HG03039 (cell line): ENCODE results near the gene GULP1.

Source experiments
- ATAC-seq: cut with Tn5 transposase; IDR thresholded peaks from one replicate; pipeline ENCODE4 v1.9.1; 2021; ENCODE audit warnings: mild to moderate bottlenecking, moderate library complexity; ENCODE audit not compliant: unreplicated experiment

The GULP1 gene

GRCh38 chr2:188365058-188365641 is 73.5 kb downstream of the GULP1 start:
- ATAC-seq, result no peak

GRCh38 chr2:188367164-188367563 is 75.5 kb downstream of the GULP1 start:
- ATAC-seq, result no peak

GRCh38 chr2:188369365-188369764 is 77.7 kb downstream of the GULP1 start:
- peak; percentile 82 for ATAC-seq

GRCh38 chr2:188378371-188378950 is 86.8 kb downstream of the GULP1 start:
- no peak for ATAC-seq

GRCh38 chr2:188379748-188380147 is 88.1 kb downstream of the GULP1 start:
- no peak for ATAC-seq

GRCh38 chr2:188380280-188380679 is 88.6 kb downstream of the GULP1 start:
- ATAC-seq, result no peak

- ATAC-seq, result no peak
These were observed 89.9 kb downstream of the GULP1 start for GRCh38 chr2:188381614-188382013.

GRCh38 chr2:188382107-188382506 is 90.4 kb downstream of the GULP1 start:
- ATAC-seq, result no peak

GRCh38 chr2:188383158-188383557 is 91.5 kb downstream of the GULP1 start:
- ATAC-seq, result no peak

- no peak for ATAC-seq
These were observed 94.2 kb downstream of the GULP1 start for GRCh38 chr2:188385857-188386256.

- ATAC-seq, result no peak
These were observed 97.2 kb downstream of the GULP1 start for GRCh38 chr2:188388831-188389230.

- ATAC-seq, result no peak
These were observed 99.7 kb downstream of the GULP1 start for GRCh38 chr2:188391354-188391753.

- no peak for ATAC-seq
These were observed 103.3 kb downstream of the GULP1 start for GRCh38 chr2:188394931-188395472.

GRCh38 chr2:188395903-188396689 is 104.4 kb downstream of the GULP1 start:
- no peak for ATAC-seq

- ATAC-seq, result no peak
These were observed 107.5 kb downstream of the GULP1 start for GRCh38 chr2:188399159-188399558.

- ATAC-seq, result no peak
These were observed 112.0 kb downstream of the GULP1 start for GRCh38 chr2:188403676-188404075.

- no peak for ATAC-seq
These were observed 112.8 kb downstream of the GULP1 start for GRCh38 chr2:188404341-188405004.

GRCh38 chr2:188406414-188406813 is 114.7 kb downstream of the GULP1 start:
- ATAC-seq, result no peak

- ATAC-seq, result no peak
These were observed 119.0 kb downstream of the GULP1 start for GRCh38 chr2:188410504-188411235.

- ATAC-seq, result no peak
These were observed 120.5 kb downstream of the GULP1 start for GRCh38 chr2:188412190-188412589.

- ATAC-seq, result no peak
These were observed 122.7 kb downstream of the GULP1 start for GRCh38 chr2:188414411-188414810.
